Right lobe of liver (tissue), 4 donors: ENCODE results near the gene PLS3.

Experiments used
- POLR2A ChIP-seq: fragments of 450-650 bp; IDR thresholded peaks from one replicate; pipeline ENCODE4 v1.6.1; 2017; ENCODE audit warnings: antibody characterized with exemption, mild to moderate bottlenecking
- TF ChIP-seq, protein P1 (sequence below), 4 donors: fragments of 200-600 bp in 3 of 4; fragments of 450-650 bp in 1 of 4; IDR thresholded peaks; one replicate each; pipeline versions ENCODE4 v1.5.1 to v1.8.0; 2016 to 2022; ENCODE audit warnings: antibody characterized with exemption in 4 of 4, mild to moderate bottlenecking in 2 of 4
- donor health status: DM: no; HTN: no; CAD: no.
- donor health status: DM: no; HTN: no; CAD: no.
- donor health status: DM: no; HTN: yes; CAD: no.

DNA sequence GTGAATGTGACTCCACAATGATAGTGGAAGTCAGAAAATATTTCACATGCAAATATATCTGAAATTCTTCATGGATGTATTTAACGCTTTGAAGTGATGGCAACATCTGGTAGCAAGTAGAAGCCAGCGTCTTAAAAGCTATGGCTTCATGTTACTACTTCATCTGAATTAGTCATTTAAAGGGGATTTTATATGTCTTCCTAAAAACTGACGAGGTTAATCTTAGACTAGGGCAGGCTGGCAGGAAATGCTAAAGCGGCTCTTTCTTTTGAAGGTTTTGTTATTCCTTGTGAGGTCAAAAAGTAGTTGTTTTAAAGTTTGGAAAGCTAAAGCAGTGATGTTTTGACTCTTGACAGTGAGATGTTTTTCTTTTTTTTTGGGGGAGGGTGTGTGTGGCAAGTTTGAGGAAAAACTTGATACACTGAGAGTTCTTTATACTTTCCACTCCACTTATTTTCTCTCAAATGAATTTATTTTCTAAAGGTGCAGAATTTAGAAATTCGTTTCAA, 22.6 kb downstream of the PLS3 start:
- no peak for TF ChIP-seq POLR2A
- TF ChIP-seq, protein P1, sequence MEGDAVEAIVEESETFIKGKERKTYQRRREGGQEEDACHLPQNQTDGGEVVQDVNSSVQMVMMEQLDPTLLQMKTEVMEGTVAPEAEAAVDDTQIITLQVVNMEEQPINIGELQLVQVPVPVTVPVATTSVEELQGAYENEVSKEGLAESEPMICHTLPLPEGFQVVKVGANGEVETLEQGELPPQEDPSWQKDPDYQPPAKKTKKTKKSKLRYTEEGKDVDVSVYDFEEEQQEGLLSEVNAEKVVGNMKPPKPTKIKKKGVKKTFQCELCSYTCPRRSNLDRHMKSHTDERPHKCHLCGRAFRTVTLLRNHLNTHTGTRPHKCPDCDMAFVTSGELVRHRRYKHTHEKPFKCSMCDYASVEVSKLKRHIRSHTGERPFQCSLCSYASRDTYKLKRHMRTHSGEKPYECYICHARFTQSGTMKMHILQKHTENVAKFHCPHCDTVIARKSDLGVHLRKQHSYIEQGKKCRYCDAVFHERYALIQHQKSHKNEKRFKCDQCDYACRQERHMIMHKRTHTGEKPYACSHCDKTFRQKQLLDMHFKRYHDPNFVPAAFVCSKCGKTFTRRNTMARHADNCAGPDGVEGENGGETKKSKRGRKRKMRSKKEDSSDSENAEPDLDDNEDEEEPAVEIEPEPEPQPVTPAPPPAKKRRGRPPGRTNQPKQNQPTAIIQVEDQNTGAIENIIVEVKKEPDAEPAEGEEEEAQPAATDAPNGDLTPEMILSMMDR (IDR thresholded peaks at IDR 0.05) = no peak
